GM18507 (cell line): Measurements from ENCODE around the gene POU4F1.

Experiments
- DNase-seq: peaks from one replicate; pipeline ENCODE4 v3.0.0; 2011; ENCODE audit warnings: low read depth; ENCODE audit not compliant: insufficient read length; ENCODE audit errors: extremely low spot score
- FAIRE-seq: peaks from 2 replicates; lab custom pipeline; 2011; peaks lifted over from hg19 to GRCh38; lab: Jason Lieb, UNC

POU4F1 gene

GRCh38 chr13:78594456-78594975 lies 8.8 kb downstream of the POU4F1 start:
- DNase-seq (no peak), FAIRE-seq (no peak)

GRCh38 chr13:78593652-78594455 lies 9.5 kb downstream of the POU4F1 start:
- no peak for DNase-seq
- FAIRE-seq, result no peak

- FAIRE-seq, result no peak
- no peak for DNase-seq
These were observed 10.2 kb downstream of the POU4F1 start for GRCh38 chr13:78593129-78593528.

GRCh38 chr13:78592584-78592983 lies 10.8 kb downstream of the POU4F1 start:
- no peak for FAIRE-seq
- DNase-seq, result no peak

- no peak for DNase-seq
These were observed 14.1 kb downstream of the POU4F1 start for GRCh38 chr13:78589206-78589605.

GRCh38 chr13:78587395-78587794 lies 16.0 kb downstream of the POU4F1 start:
- FAIRE-seq (no peak), DNase-seq (no peak)

More at GRCh38 chr13:78589206-78589605, 14.1 kb downstream of the POU4F1 start:
- FAIRE-seq, result no peak

GRCh38 chr13:78586706-78587105 lies 16.6 kb downstream of the POU4F1 start:
- DNase-seq, result no peak
- FAIRE-seq, result no peak

- no peak for DNase-seq
- FAIRE-seq, result no peak
These were observed 27.1 kb downstream of the POU4F1 start for GRCh38 chr13:78576261-78576660.

GRCh38 chr13:78572459-78572858 lies 30.9 kb downstream of the POU4F1 start:
- DNase-seq (no peak), FAIRE-seq (no peak)

GRCh38 chr13:78569029-78569428 lies 34.3 kb downstream of the POU4F1 start:
- FAIRE-seq, result no peak
- no peak for DNase-seq

- no peak for FAIRE-seq
- no peak for DNase-seq
These were observed 36.7 kb downstream of the POU4F1 start for GRCh38 chr13:78566631-78567030.

- no peak for FAIRE-seq
- DNase-seq, result no peak
These were observed 41.0 kb downstream of the POU4F1 start for GRCh38 chr13:78562237-78562889.
